ENCODE measurements around the gene KIF1B.

DNA sequence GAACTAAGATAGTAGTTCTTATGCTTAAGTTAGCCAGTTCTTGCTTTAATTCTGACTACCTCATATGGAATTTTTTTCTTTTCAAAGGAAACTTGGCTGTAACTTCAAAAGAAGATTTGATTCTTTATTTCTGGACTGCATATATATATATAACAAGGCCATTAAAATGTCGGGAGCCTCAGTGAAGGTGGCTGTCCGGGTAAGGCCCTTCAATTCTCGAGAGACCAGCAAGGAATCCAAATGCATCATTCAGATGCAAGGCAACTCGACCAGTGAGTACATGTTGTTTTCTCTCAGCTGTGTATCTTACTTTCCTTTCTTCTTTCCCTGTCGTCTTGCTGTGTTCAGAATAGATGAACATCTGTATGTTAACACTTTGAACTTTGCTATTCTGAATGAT lies 21.8 kb downstream of the KIF1B start:
- TF ChIP-seq, protein P1, sequence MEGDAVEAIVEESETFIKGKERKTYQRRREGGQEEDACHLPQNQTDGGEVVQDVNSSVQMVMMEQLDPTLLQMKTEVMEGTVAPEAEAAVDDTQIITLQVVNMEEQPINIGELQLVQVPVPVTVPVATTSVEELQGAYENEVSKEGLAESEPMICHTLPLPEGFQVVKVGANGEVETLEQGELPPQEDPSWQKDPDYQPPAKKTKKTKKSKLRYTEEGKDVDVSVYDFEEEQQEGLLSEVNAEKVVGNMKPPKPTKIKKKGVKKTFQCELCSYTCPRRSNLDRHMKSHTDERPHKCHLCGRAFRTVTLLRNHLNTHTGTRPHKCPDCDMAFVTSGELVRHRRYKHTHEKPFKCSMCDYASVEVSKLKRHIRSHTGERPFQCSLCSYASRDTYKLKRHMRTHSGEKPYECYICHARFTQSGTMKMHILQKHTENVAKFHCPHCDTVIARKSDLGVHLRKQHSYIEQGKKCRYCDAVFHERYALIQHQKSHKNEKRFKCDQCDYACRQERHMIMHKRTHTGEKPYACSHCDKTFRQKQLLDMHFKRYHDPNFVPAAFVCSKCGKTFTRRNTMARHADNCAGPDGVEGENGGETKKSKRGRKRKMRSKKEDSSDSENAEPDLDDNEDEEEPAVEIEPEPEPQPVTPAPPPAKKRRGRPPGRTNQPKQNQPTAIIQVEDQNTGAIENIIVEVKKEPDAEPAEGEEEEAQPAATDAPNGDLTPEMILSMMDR (conservative IDR thresholded peaks at IDR 0.05; ENCODE audit: low read depth, low read length): no peak
- TF ChIP-seq EZH2 (IDR thresholded peaks at IDR 0.05; ENCODE audit: borderline replicate concordance, low read depth, low read length, poor library complexity, severe bottlenecking): no peak
